ENCODE results near the gene AGPAT4. TPM values are rescaled to one million over a fixed set of nuclear protein-coding genes. Genes with fewer than 3 reads are reported as not detected.
"Not testable (repeated sequence)": the region's sequence is repeated elsewhere in the genome, so short reads cannot be mapped to it uniquely, and the experiment has no call there.

Gene AGPAT4
- polyA plus RNA-seq, 1 donor (not counting 4 experiments of a cell fraction or from before 2014, with no cell fraction given), result 8.4 TPM

GRCh38 chr6:161125591-161125990, 148.3 kb downstream of the AGPAT4 start:
- H3K4me1 ChIP-seq (ENCODE audit: control insufficient read depth, extremely low read depth, insufficient read depth, low read length), result no peaks in the 10 kb centered on the region
- DNase-seq (ENCODE audit: low read depth, low spot score) (no peak), FAIRE-seq (no peak)
- no peaks in the 10 kb centered on the region for H3K9me3 ChIP-seq (ENCODE audit: control insufficient read depth, low read depth, low read length)
- H3K36me3 ChIP-seq (ENCODE audit: control insufficient read depth in 2 of 2, extremely low read depth in 1 of 2, insufficient read depth in 2 of 2, low read length in 2 of 2), result peaks cover 3 to 7% of the 10 kb centered on the region in 2 experiments
- H3K4me3 ChIP-seq (ENCODE audit: control insufficient read depth in 2 of 3, extremely low read depth in 1 of 3, insufficient read depth in 2 of 3, low read depth in 1 of 3, low read length in 3 of 3), result no peak overlapping the region
- no peak overlapping the region for H2AFZ ChIP-seq (ENCODE audit: control insufficient read depth, low read length)
- no peak overlapping the region for H3K27ac ChIP-seq (ENCODE audit: control insufficient read depth, insufficient read depth, low read length)
- H3K27me3 ChIP-seq (ENCODE audit: control insufficient read depth, extremely low read depth, insufficient read depth, low read length), result no peaks in the 10 kb centered on the region
- H3K4me2 ChIP-seq (ENCODE audit: control insufficient read depth, extremely low read depth, insufficient read depth, low read depth, low read length), result no peak overlapping the region
- H3K9ac ChIP-seq (ENCODE audit: control insufficient read depth, extremely low read depth, insufficient read depth, low read length), result no peak overlapping the region
- dilution Hi-C loops (cut with MboI; ENCODE audit: extremely low pct_ligation_motif_present, low sequenced_read_pairs), result no loop called here
- H4K20me1 ChIP-seq (ENCODE audit: control insufficient read depth, extremely low read depth, insufficient read depth, low read length), result no peaks in the 10 kb centered on the region
- no peaks in the 10 kb centered on the region for H3K9me1 ChIP-seq (ENCODE audit: control insufficient read depth, extremely low read depth, insufficient read depth, low read length)
- H3K79me2 ChIP-seq (ENCODE audit: control insufficient read depth, insufficient read depth, low read length), result no peaks in the 10 kb centered on the region
- TF ChIP-seq CTCF (optimal IDR thresholded peaks at IDR 0.05 in 1 of 3, IDR thresholded peaks at IDR 0.05 in 1 of 3, conservative IDR thresholded peaks at IDR 0.05 in 1 of 3; ENCODE audit: extremely low read depth in 1 of 3, insufficient read depth in 2 of 3, low read length in 3 of 3) (no peak), EZH2 (IDR thresholded peaks at IDR 0.05; ENCODE audit: low read length) (no peak)

- dilution Hi-C loops (cut with MboI; ENCODE audit: extremely low pct_ligation_motif_present, low sequenced_read_pairs); FAIRE-seq; H3K4me2 ChIP-seq (ENCODE audit: control insufficient read depth, extremely low read depth, insufficient read depth, low read depth, low read length); H3K27me3 ChIP-seq (ENCODE audit: control insufficient read depth, extremely low read depth, insufficient read depth, low read length); H3K27ac ChIP-seq (ENCODE audit: control insufficient read depth, insufficient read depth, low read length); H3K9me1 ChIP-seq (ENCODE audit: control insufficient read depth, extremely low read depth, insufficient read depth, low read length); DNase-seq (ENCODE audit: low read depth, low spot score); H3K4me3 ChIP-seq (ENCODE audit: control insufficient read depth in 2 of 3, extremely low read depth in 1 of 3, insufficient read depth in 2 of 3, low read depth in 1 of 3, low read length in 3 of 3); H3K79me2 ChIP-seq (ENCODE audit: control insufficient read depth, insufficient read depth, low read length); H4K20me1 ChIP-seq (ENCODE audit: control insufficient read depth, extremely low read depth, insufficient read depth, low read length); H3K36me3 ChIP-seq (ENCODE audit: control insufficient read depth in 2 of 2, extremely low read depth in 1 of 2, insufficient read depth in 2 of 2, low read length in 2 of 2); H3K4me1 ChIP-seq (ENCODE audit: control insufficient read depth, extremely low read depth, insufficient read depth, low read length); H3K9me3 ChIP-seq (ENCODE audit: control insufficient read depth, low read depth, low read length); H2AFZ ChIP-seq (ENCODE audit: control insufficient read depth, low read length); H3K9ac ChIP-seq (ENCODE audit: control insufficient read depth, extremely low read depth, insufficient read depth, low read length): not testable (repeated sequence)
Measured at GRCh38 chr6:161123319-161123718, 150.5 kb downstream of the AGPAT4 start.

GRCh38 chr6:161117942-161118341, 155.9 kb downstream of the AGPAT4 start:
- Histone ChIP-seq H3K4me3 (ENCODE audit: control insufficient read depth in 2 of 3, extremely low read depth in 1 of 3, insufficient read depth in 2 of 3, low read depth in 1 of 3, low read length in 3 of 3) (no peak overlapping the region), H4K20me1 (ENCODE audit: control insufficient read depth, extremely low read depth, insufficient read depth, low read length) (no peaks in the 10 kb centered on the region), H3K9me1 (ENCODE audit: control insufficient read depth, extremely low read depth, insufficient read depth, low read length) (no peaks in the 10 kb centered on the region), H3K4me1 (ENCODE audit: control insufficient read depth, extremely low read depth, insufficient read depth, low read length) (no peaks in the 10 kb centered on the region), H3K27me3 (ENCODE audit: control insufficient read depth, extremely low read depth, insufficient read depth, low read length) (no peaks in the 10 kb centered on the region), H3K27ac (ENCODE audit: control insufficient read depth, insufficient read depth, low read length) (no peak overlapping the region), H3K9me3 (ENCODE audit: control insufficient read depth, low read depth, low read length) (no peaks in the 10 kb centered on the region), H3K9ac (ENCODE audit: control insufficient read depth, extremely low read depth, insufficient read depth, low read length) (no peak overlapping the region), H3K36me3 (ENCODE audit: control insufficient read depth in 2 of 2, extremely low read depth in 1 of 2, insufficient read depth in 2 of 2, low read length in 2 of 2) (peaks cover 0 to 2% of the 10 kb centered on the region in 2 experiments), H2AFZ (ENCODE audit: control insufficient read depth, low read length) (no peak overlapping the region), H3K4me2 (ENCODE audit: control insufficient read depth, extremely low read depth, insufficient read depth, low read depth, low read length) (no peak overlapping the region), H3K79me2 (ENCODE audit: control insufficient read depth, insufficient read depth, low read length) (no peaks in the 10 kb centered on the region)
- DNase-seq (ENCODE audit: low read depth, low spot score) (no peak), FAIRE-seq (no peak)
- dilution Hi-C loops (cut with MboI; ENCODE audit: extremely low pct_ligation_motif_present, low sequenced_read_pairs), result no loop called here
- TF ChIP-seq CTCF (optimal IDR thresholded peaks at IDR 0.05 in 1 of 3, IDR thresholded peaks at IDR 0.05 in 1 of 3, conservative IDR thresholded peaks at IDR 0.05 in 1 of 3; ENCODE audit: extremely low read depth in 1 of 3, insufficient read depth in 2 of 3, low read length in 3 of 3), result no peak
- no peak for TF ChIP-seq EZH2 (IDR thresholded peaks at IDR 0.05; ENCODE audit: low read length)
